DMS153 (cell line): ENCODE data around the gene GANC.
"Not testable (repeated sequence)": the region's sequence is repeated elsewhere in the genome, so short reads cannot be mapped to it uniquely, and the experiment has no call there.

Source experiments
- DNase-seq: peaks from one replicate; lab custom pipeline; 2025; lab: John Stamatoyannopoulos, UW

GANC gene

GRCh38 chr15:42284551-42284950 is 11.6 kb downstream of the GANC start:
- no peak for DNase-seq

- DNase-seq = no peak
These were observed 12.0 kb downstream of the GANC start for GRCh38 chr15:42285034-42285433.

- DNase-seq = no peak
These were observed 13.5 kb downstream of the GANC start for GRCh38 chr15:42286445-42287029.

- DNase-seq = no peak
These were observed 14.9 kb downstream of the GANC start for GRCh38 chr15:42287931-42288330.

- DNase-seq = no peak
These were observed 16.2 kb downstream of the GANC start for GRCh38 chr15:42289166-42289565.

GRCh38 chr15:42301004-42301403 is 28.0 kb downstream of the GANC start:
- not testable (repeated sequence) for DNase-seq

GRCh38 chr15:42306681-42307080 is 33.7 kb downstream of the GANC start:
- no peak for DNase-seq

- DNase-seq = no peak
These were observed 40.5 kb downstream of the GANC start for GRCh38 chr15:42313463-42313862.

- DNase-seq = no peak
These were observed 41.8 kb downstream of the GANC start for GRCh38 chr15:42314818-42315217.

- no peak for DNase-seq
These were observed 42.5 kb downstream of the GANC start for GRCh38 chr15:42315521-42315920.

GRCh38 chr15:42316282-42316805 is 43.3 kb downstream of the GANC start:
- not testable (repeated sequence) for DNase-seq

- DNase-seq = no peak
These were observed 46.2 kb downstream of the GANC start for GRCh38 chr15:42319206-42319605.

GRCh38 chr15:42324308-42324707 is 51.3 kb downstream of the GANC start:
- no peak for DNase-seq

GRCh38 chr15:42329161-42329560 is 56.2 kb downstream of the GANC start:
- DNase-seq = no peak

GRCh38 chr15:42329992-42330391 is 57.0 kb downstream of the GANC start:
- DNase-seq = no peak

- no peak for DNase-seq
These were observed 58.2 kb downstream of the GANC start for GRCh38 chr15:42331235-42331634.

GRCh38 chr15:42332331-42332730 is 59.3 kb downstream of the GANC start:
- DNase-seq = no peak

- DNase-seq = no peak
These were observed 62.1 kb downstream of the GANC start for GRCh38 chr15:42335074-42335473.

- DNase-seq = not testable (repeated sequence)
These were observed 63.6 kb downstream of the GANC start for GRCh38 chr15:42336650-42337049.

GRCh38 chr15:42337104-42337503 is 64.1 kb downstream of the GANC start:
- DNase-seq = not testable (repeated sequence)

- no peak for DNase-seq
These were observed 65.5 kb downstream of the GANC start for GRCh38 chr15:42338500-42338899.

- no peak for DNase-seq
These were observed 70.7 kb downstream of the GANC start for GRCh38 chr15:42343596-42344232.

GRCh38 chr15:42344763-42345162 is 71.8 kb downstream of the GANC start:
- DNase-seq = no peak

- DNase-seq = no peak
These were observed 72.5 kb downstream of the GANC start for GRCh38 chr15:42345504-42345903.
